ENCODE measurements around the gene SHFL.

SHFL gene

DNA sequence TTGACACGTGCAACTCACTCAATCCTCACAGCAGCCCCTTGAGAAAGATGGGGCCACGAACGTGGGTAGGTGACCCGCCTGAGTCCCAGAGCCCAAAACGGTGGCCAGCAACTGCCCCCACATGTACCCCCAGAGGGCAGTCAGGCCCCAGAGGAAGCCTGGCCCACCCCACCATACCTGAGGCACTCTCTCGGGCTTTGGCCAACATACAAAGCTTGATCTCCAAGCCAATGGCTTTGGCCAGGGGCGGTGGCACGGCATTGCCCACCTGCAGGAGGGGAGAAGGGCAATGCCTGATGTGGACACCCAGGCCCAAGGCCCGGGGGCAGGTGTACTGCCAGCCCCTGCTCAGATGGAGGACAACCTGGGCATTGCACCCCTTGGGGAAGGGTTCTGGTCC, 47.9 kb downstream of the SHFL start:
- peaks cover 55% of the 10 kb centered on the region for H3K36me3 ChIP-seq (replicated peaks)
- TF ChIP-seq, protein P1, sequence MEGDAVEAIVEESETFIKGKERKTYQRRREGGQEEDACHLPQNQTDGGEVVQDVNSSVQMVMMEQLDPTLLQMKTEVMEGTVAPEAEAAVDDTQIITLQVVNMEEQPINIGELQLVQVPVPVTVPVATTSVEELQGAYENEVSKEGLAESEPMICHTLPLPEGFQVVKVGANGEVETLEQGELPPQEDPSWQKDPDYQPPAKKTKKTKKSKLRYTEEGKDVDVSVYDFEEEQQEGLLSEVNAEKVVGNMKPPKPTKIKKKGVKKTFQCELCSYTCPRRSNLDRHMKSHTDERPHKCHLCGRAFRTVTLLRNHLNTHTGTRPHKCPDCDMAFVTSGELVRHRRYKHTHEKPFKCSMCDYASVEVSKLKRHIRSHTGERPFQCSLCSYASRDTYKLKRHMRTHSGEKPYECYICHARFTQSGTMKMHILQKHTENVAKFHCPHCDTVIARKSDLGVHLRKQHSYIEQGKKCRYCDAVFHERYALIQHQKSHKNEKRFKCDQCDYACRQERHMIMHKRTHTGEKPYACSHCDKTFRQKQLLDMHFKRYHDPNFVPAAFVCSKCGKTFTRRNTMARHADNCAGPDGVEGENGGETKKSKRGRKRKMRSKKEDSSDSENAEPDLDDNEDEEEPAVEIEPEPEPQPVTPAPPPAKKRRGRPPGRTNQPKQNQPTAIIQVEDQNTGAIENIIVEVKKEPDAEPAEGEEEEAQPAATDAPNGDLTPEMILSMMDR (IDR thresholded peaks at IDR 0.05; ENCODE audit: low read depth, low read length, missing control alignments) = no peak
- in situ Hi-C loops (cut with HindIII; ENCODE audit: low pct_ligation_motif_present, low sequenced_read_pairs) = no loop called here

DNA sequence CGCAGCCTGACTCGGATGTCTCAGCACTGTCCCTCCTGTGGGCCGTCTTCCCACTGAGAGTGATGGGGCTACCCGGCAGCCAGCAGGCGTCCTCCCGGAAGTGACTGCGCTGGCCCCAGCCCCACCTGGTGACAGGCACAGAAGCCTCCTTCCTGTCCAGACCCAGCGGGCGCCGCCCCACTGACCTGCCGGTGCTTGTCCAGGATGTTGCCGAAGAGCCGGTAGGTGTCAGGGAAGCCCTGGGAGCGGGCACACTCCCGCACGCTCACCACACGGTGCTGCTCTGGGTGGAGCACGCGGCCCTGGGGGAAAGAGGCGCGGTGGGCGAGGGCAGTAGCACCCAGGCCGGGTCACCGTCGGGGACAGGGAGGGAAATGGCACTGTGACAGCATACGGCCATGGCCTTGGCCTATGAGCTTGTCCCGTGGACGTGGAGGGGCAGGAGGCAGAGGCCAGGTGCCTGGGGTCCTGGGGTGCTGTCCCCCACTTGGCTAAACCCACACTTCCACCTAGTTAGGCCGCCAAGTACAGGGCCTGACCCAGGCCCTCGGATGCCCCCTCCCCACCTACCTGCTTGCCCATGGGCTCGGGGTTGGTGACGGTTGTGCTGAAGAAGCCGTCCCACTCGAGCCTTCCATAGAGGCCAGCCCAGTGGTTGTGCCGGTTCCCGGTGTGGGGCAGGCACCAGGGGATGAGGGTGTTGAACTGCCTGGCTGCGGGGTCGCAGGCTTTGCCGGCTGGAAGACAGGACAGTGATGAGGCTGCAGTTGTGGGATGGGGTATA, 49.6 kb downstream of the SHFL start:
- Histone ChIP-seq H3K27ac (no peak overlapping the region), H3K27me3 (replicated peaks) (no peaks in the 10 kb centered on the region), H3K36me3 (replicated peaks) (peaks cover 64% of the 10 kb centered on the region), H3K4me3 (ENCODE audit: low read depth, low read length) (no peak overlapping the region)
- in situ Hi-C loops (cut with HindIII; ENCODE audit: low pct_ligation_motif_present, low sequenced_read_pairs) = no loop called here
- no peak for DNase-seq
- TF ChIP-seq, protein P1 (IDR thresholded peaks at IDR 0.05; ENCODE audit: low read depth, low read length, missing control alignments) = no peak

More for the DNA sequence above, 47.9 kb downstream of the SHFL start:
- H3K27me3 ChIP-seq (replicated peaks) = no peaks in the 10 kb centered on the region
- H3K27ac ChIP-seq = no peak overlapping the region
- no peak overlapping the region for H3K4me3 ChIP-seq (ENCODE audit: low read depth, low read length)
- DNase-seq = no peak

DNA sequence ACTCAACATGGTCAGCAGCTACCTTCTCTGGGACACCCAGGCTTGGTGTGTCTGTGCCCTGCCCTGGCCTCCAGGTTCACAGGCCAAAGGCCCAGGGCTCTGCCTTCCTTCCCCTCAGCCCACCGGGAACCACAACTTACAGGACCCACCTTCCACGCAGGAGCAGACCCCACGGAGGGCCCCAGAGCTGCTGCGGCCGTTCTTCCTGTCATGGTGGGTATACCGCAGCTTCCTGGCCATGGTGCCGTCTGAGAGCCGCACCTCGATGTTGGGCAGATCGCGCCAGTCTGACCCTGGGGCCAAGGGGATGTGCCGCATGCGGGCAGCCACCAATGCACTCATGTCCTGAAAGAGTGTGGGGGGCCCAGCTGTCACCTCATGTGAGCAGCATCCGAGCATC, 50.8 kb downstream of the SHFL start:
- no peak overlapping the region for H3K27ac ChIP-seq
- no peaks in the 10 kb centered on the region for H3K27me3 ChIP-seq (replicated peaks)
- H3K36me3 ChIP-seq (replicated peaks) = peaks cover 74% of the 10 kb centered on the region
- no peak overlapping the region for H3K4me3 ChIP-seq (ENCODE audit: low read depth, low read length)
- no peak for DNase-seq
- in situ Hi-C loops (cut with HindIII; ENCODE audit: low pct_ligation_motif_present, low sequenced_read_pairs) = no loop called here
- TF ChIP-seq, protein P1 (IDR thresholded peaks at IDR 0.05; ENCODE audit: low read depth, low read length, missing control alignments) = no peak

DNA sequence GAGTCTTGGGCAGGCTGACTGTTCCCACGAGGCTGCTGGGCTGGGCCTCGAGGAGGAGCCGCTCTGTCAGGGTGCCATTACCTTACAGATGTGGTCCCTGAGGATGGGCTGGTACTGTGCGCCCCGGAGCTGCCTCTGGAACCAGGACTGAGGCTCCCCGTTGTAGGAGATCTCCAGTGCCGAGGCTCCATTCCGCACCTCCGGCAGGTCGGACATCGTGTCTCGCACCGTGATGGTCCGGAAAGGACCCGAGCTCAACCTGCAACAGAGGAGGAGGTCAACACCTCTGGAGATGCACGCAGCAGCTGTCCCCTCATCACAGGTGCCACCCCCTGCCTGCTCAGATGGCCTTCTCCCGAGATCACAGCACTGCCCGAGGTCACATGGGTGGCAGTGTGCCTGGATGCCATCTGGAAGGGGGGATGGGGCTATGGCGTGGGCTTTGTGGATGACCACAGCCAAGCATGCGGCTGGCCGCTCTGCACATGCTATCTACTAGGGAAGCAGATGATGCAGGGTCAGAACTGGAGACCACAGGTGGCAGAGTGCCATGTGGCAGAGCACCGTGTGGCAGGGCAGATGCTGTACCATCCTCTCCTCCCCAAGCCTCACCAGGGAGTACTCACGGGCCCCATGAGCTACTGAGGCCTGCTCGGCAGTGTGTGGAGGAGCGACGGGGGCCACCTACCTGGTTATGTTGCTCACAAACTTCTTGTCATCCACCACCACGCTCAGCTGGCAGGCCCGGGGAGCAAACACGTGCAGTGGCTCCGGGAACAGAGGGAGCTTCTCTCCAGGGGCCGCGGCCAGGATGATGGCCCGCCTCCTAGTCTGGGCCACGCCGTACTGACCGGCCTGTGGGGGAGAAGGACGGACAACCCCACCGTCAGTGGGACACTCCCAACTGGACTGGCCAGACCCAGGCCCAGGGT, 51.9 kb downstream of the SHFL start:
- no peak for DNase-seq
- in situ Hi-C loops (cut with HindIII; ENCODE audit: low pct_ligation_motif_present, low sequenced_read_pairs) = no loop called here
- TF ChIP-seq, protein P1 (IDR thresholded peaks at IDR 0.05; ENCODE audit: low read depth, low read length, missing control alignments) = no peak
- Histone ChIP-seq H3K4me3 (ENCODE audit: low read depth, low read length) (no peak overlapping the region), H3K36me3 (replicated peaks) (peaks cover 82% of the 10 kb centered on the region), H3K27ac (no peak overlapping the region), H3K27me3 (replicated peaks) (no peaks in the 10 kb centered on the region)

DNA sequence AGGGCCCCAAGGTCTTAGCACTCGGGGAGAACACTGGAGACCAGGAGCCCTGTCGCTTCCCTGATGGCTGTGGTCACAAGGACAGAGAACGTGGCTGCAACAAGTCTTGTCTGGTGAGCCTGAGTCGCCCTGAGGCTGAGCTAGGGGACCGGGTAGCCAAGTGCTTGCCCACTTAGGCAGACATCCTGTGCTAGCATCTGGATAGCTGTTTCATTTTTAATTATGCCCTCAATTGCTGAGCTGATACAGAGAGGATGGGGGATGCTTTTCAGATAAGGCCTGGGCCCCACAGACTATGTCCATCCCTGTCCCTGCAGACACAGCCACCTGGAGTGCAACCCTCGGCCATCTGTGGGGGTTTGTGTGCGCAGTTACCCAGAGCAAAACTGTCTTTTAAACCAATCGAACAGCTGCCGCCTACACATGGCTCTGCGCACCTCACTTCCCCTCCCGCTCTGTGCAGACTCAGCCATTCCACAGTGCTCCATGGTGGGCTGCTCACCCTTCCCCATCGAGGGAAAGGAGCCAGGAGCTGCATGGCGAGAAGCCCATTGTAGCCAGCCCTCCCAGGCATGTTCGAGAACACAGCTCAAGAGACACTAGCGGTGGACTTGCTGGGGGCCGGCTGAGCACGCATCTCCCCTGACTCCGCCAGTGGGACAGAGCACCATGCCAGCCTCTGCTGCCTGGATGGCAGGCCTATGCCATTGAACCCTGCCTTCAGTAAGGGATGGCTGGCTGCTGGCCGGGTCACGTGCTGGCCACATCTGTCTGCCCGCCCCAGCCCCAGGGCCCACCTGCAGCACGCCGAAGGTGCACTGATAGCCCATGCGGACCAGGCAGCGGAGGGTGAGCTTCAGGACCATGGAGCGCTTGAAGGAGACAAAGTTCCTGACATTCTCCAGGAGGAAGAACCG, 53.0 kb downstream of the SHFL start:
- no peak for DNase-seq
- no peaks in the 10 kb centered on the region for H3K27me3 ChIP-seq (replicated peaks)
- H3K36me3 ChIP-seq (replicated peaks) = peaks cover 85% of the 10 kb centered on the region
- no peak overlapping the region for H3K4me3 ChIP-seq (ENCODE audit: low read depth, low read length)
- in situ Hi-C loops (cut with HindIII; ENCODE audit: low pct_ligation_motif_present, low sequenced_read_pairs) = no loop called here
- TF ChIP-seq, protein P1 (IDR thresholded peaks at IDR 0.05; ENCODE audit: low read depth, low read length, missing control alignments) = no peak
- no peak overlapping the region for H3K27ac ChIP-seq

Measured in brain microvascular endothelial cell (primary cell).